ENCODE results near the gene TNNT3.

Gene TNNT3

GRCh38 chr11:1927026-1927847, 7.7 kb downstream of the TNNT3 start:
- no peak overlapping the region for H3K9ac ChIP-seq (ENCODE audit: low read depth, low read length)

GRCh38 chr11:1927848-1928469, 8.5 kb downstream of the TNNT3 start:
- no peaks in the 10 kb centered on the region for H3K9me3 ChIP-seq (ENCODE audit: control insufficient read depth, insufficient read depth, low read length)
- no peaks in the 10 kb centered on the region for H3K36me3 ChIP-seq (ENCODE audit: control insufficient read depth, insufficient read depth, low read length)
- H3K4me3 ChIP-seq (ENCODE audit: low read depth, low read length), result no peak overlapping the region
- no peaks in the 10 kb centered on the region for H3K27me3 ChIP-seq (ENCODE audit: control insufficient read depth, insufficient read depth, low read length)
- no peaks in the 10 kb centered on the region for H3K4me1 ChIP-seq (ENCODE audit: control insufficient read depth, insufficient read depth, low read length)
- H3K9ac ChIP-seq (ENCODE audit: low read depth, low read length), result no peak overlapping the region
- no peak overlapping the region for H3K27ac ChIP-seq (ENCODE audit: low read depth, low read length)

More at GRCh38 chr11:1927026-1927847, 7.7 kb downstream of the TNNT3 start:
- no peaks in the 10 kb centered on the region for H3K4me1 ChIP-seq (ENCODE audit: control insufficient read depth, insufficient read depth, low read length)
- H3K4me3 ChIP-seq (ENCODE audit: low read depth, low read length), result no peak overlapping the region
- H3K27me3 ChIP-seq (ENCODE audit: control insufficient read depth, insufficient read depth, low read length), result no peaks in the 10 kb centered on the region
- no peak overlapping the region for H3K27ac ChIP-seq (ENCODE audit: low read depth, low read length)
- no peaks in the 10 kb centered on the region for H3K9me3 ChIP-seq (ENCODE audit: control insufficient read depth, insufficient read depth, low read length)
- no peaks in the 10 kb centered on the region for H3K36me3 ChIP-seq (ENCODE audit: control insufficient read depth, insufficient read depth, low read length)

- Histone ChIP-seq H3K4me1 (ENCODE audit: control insufficient read depth, insufficient read depth, low read length) (no peaks in the 10 kb centered on the region), H3K9ac (ENCODE audit: low read depth, low read length) (no peak overlapping the region), H3K4me3 (ENCODE audit: low read depth, low read length) (no peak overlapping the region), H3K36me3 (ENCODE audit: control insufficient read depth, insufficient read depth, low read length) (no peaks in the 10 kb centered on the region), H3K9me3 (ENCODE audit: control insufficient read depth, insufficient read depth, low read length) (no peaks in the 10 kb centered on the region), H3K27me3 (ENCODE audit: control insufficient read depth, insufficient read depth, low read length) (no peaks in the 10 kb centered on the region), H3K27ac (ENCODE audit: low read depth, low read length) (no peak overlapping the region)
Measured at GRCh38 chr11:1928470-1928890, 9.0 kb downstream of the TNNT3 start.

GRCh38 chr11:1928891-1929541, 9.5 kb downstream of the TNNT3 start:
- Histone ChIP-seq H3K9me3 (ENCODE audit: control insufficient read depth, insufficient read depth, low read length) (no peaks in the 10 kb centered on the region), H3K27ac (ENCODE audit: low read depth, low read length) (no peak overlapping the region), H3K4me1 (ENCODE audit: control insufficient read depth, insufficient read depth, low read length) (no peaks in the 10 kb centered on the region), H3K9ac (ENCODE audit: low read depth, low read length) (no peak overlapping the region), H3K27me3 (ENCODE audit: control insufficient read depth, insufficient read depth, low read length) (no peaks in the 10 kb centered on the region), H3K4me3 (ENCODE audit: low read depth, low read length) (no peak overlapping the region), H3K36me3 (ENCODE audit: control insufficient read depth, insufficient read depth, low read length) (no peaks in the 10 kb centered on the region)

DNA sequence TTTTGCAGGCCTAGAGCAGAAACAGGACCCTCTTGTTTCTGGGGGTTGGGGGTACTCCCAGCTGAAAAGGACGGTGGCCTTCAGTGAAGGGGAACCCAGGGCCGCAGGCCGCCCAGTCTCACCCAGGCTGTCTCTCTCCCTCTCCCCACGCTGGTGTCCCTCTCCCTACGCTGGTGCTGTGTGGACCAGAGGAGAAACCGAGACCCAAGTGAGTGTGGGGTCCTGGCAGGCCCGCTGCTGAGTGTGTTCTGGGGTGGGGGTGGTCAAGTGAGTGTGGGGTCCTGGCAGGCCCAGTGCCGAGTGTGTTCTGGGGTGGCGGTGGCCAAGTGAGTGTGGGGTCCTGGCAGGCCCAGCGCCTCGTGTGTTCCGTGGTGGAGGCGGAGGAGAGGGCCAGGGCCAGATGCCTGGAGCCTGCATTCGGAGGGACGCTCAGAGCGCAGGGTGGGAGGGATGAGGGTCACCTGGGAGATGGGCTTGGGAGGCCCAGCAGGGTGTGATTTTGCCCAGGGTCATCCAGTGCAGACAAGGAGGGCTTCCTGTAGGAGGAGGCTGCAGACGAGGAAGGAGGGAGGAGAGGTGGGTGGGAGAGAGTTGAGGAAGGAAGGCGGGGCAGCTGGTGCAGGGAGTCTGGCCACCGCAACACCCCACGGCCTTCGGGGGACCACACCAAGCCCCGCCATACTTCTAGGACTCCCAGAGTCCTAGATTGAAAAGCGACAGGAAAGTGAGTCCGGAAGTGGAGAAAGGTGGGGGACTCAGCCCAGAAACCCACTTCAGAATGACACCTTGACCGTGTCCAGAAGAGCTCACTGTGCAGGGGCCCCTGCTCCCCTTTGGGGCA, 10.3 kb downstream of the TNNT3 start:
- H3K27me3 ChIP-seq (ENCODE audit: control insufficient read depth, insufficient read depth, low read length), result no peaks in the 10 kb centered on the region
- H3K36me3 ChIP-seq (ENCODE audit: control insufficient read depth, insufficient read depth, low read length), result no peaks in the 10 kb centered on the region
- H3K9ac ChIP-seq (ENCODE audit: low read depth, low read length), result no peak overlapping the region
- no peaks in the 10 kb centered on the region for H3K4me1 ChIP-seq (ENCODE audit: control insufficient read depth, insufficient read depth, low read length)
- no peak overlapping the region for H3K4me3 ChIP-seq (ENCODE audit: low read depth, low read length)
- no peak overlapping the region for H3K27ac ChIP-seq (ENCODE audit: low read depth, low read length)
- H3K9me3 ChIP-seq (ENCODE audit: control insufficient read depth, insufficient read depth, low read length), result no peaks in the 10 kb centered on the region

DNA sequence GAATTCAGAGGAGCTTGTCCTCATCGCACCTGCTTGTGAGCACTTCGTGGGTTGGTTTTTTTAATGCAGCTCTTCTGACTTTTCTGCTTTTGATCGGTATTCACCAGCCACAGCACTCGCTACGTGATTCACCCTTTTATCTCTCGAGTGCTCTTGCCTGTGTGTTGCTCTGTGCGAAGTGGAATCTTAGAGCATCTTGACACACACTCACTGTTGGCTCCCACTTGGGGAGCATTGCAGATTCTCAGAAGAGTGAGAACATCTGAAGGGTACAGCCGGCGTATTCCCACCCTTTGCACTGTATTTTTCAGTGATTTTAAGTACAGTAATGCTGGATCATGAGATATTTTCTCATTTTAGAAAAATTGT, 10.9 kb downstream of the TNNT3 start:
- no peak overlapping the region for H3K9ac ChIP-seq (ENCODE audit: low read depth, low read length)
- H3K9me3 ChIP-seq (ENCODE audit: control insufficient read depth, insufficient read depth, low read length), result no peaks in the 10 kb centered on the region
- no peaks in the 10 kb centered on the region for H3K36me3 ChIP-seq (ENCODE audit: control insufficient read depth, insufficient read depth, low read length)
- no peak overlapping the region for H3K27ac ChIP-seq (ENCODE audit: low read depth, low read length)
- no peaks in the 10 kb centered on the region for H3K4me1 ChIP-seq (ENCODE audit: control insufficient read depth, insufficient read depth, low read length)
- no peaks in the 10 kb centered on the region for H3K27me3 ChIP-seq (ENCODE audit: control insufficient read depth, insufficient read depth, low read length)
- no peak overlapping the region for H3K4me3 ChIP-seq (ENCODE audit: low read depth, low read length)

DNA sequence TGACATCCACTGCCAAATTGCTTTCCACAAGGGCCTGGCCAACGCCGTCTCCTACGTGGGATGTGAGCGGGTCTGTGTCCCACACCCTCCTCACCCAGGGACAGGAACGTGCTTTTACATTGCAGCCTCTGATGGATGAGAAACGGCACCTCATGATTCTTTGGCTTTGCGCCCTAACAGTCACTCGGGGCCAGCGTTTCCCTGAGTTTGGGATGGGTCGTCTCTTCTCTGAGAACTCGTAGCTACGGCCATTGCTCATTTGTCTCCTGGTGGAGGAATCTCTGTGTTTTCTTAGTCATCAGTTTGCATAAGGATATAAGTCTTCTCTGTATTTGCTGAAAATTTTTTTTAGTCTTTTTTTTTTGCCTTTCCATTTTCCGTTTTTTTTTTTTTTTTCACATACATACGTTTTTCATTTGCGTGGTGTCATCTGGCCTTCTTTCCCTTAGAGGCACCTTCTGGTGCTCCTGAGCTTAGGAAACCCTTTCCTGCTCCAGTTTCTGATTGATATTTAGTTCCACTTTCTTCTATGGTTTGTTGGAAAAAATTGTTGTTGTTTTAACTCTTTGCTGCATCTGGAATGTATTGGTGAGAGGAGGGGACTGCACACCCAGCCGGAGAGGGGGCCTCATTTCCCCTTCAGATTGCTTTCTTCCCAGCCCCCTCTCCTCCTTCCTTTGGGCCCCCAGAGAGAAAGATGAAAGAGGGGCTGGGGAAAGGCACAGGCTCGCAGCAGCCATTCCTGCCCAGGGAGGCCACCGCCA, 12.0 kb downstream of the TNNT3 start:
- no peaks in the 10 kb centered on the region for H3K27me3 ChIP-seq (ENCODE audit: control insufficient read depth, insufficient read depth, low read length)
- no peaks in the 10 kb centered on the region for H3K4me1 ChIP-seq (ENCODE audit: control insufficient read depth, insufficient read depth, low read length)
- H3K4me3 ChIP-seq (ENCODE audit: low read depth, low read length), result no peak overlapping the region
- no peaks in the 10 kb centered on the region for H3K36me3 ChIP-seq (ENCODE audit: control insufficient read depth, insufficient read depth, low read length)
- no peaks in the 10 kb centered on the region for H3K9me3 ChIP-seq (ENCODE audit: control insufficient read depth, insufficient read depth, low read length)
- H3K9ac ChIP-seq (ENCODE audit: low read depth, low read length), result no peak overlapping the region
- no peak overlapping the region for H3K27ac ChIP-seq (ENCODE audit: low read depth, low read length)

GRCh38 chr11:1932105-1932480, 12.6 kb downstream of the TNNT3 start:
- Histone ChIP-seq H3K9ac (ENCODE audit: low read depth, low read length) (no peak overlapping the region), H3K4me3 (ENCODE audit: low read depth, low read length) (no peak overlapping the region), H3K9me3 (ENCODE audit: control insufficient read depth, insufficient read depth, low read length) (no peaks in the 10 kb centered on the region), H3K27me3 (ENCODE audit: control insufficient read depth, insufficient read depth, low read length) (no peaks in the 10 kb centered on the region), H3K36me3 (ENCODE audit: control insufficient read depth, insufficient read depth, low read length) (no peaks in the 10 kb centered on the region), H3K4me1 (ENCODE audit: control insufficient read depth, insufficient read depth, low read length) (no peaks in the 10 kb centered on the region), H3K27ac (ENCODE audit: low read depth, low read length) (no peak overlapping the region)

DNA sequence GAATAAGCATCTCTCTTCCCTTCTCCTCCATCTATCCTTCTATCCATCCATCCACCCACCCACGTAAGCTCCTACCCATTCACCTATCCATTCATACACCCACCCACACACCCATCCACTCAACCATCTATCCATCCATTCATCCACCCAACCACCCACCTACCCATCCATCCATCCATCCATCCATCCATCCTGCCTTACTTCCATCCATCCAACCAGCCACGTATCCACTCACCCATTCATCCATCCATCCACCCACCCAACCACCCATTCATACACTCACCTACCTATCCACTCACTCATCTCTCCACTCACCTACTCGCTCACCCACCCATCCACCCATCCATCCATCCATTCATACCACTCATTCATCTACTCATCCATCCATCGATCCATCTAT, 13.2 kb downstream of the TNNT3 start:
- Histone ChIP-seq H3K4me3 (ENCODE audit: low read depth, low read length) (no peak overlapping the region), H3K36me3 (ENCODE audit: control insufficient read depth, insufficient read depth, low read length) (no peaks in the 10 kb centered on the region), H3K9me3 (ENCODE audit: control insufficient read depth, insufficient read depth, low read length) (no peaks in the 10 kb centered on the region), H3K4me1 (ENCODE audit: control insufficient read depth, insufficient read depth, low read length) (no peaks in the 10 kb centered on the region), H3K27ac (ENCODE audit: low read depth, low read length) (no peak overlapping the region), H3K9ac (ENCODE audit: low read depth, low read length) (no peak overlapping the region), H3K27me3 (ENCODE audit: control insufficient read depth, insufficient read depth, low read length) (no peaks in the 10 kb centered on the region)
